ENCODE data around the gene ZAP70.

- no peak for TF ChIP-seq GATA2 (IDR thresholded peaks at IDR 0.05; ENCODE audit: low read depth, low read length)
- TF ChIP-seq GATA3 (IDR thresholded peaks at IDR 0.05; ENCODE audit: low read depth, low read length), result no peak
These were observed 10.7 kb downstream of the ZAP70 start for GRCh38 chr2:97724073-97724410.

Measured in SH-SY5Y (cell line).